HAP-1 (cell line): ENCODE measurements around the gene PTH1R.

Experiments used
- DNase-seq, 2 experiments: peaks; one replicate each; pipeline ENCODE4 v3.0.0-alpha.2; 2016 to 2020; ENCODE audit warnings: low spot score in 2 of 2
- H3K27me3 ChIP-seq: fragments of 250-450 bp; sonication (Bioruptor Pico); 2 replicates; pipeline ENCODE4 v1.5.1; 2020; ENCODE audit warnings: low read depth, mild to moderate bottlenecking, moderate library complexity
- H3K36me3 ChIP-seq: fragments of 250-450 bp; sonication (Bioruptor Pico); replicated peaks from 2 replicates; pipeline ENCODE4 v1.5.1; 2020; ENCODE audit warnings: mild to moderate bottlenecking
- H3K4me1 ChIP-seq: fragments of 250-450 bp; sonication (Bioruptor Pico); 2 replicates; pipeline ENCODE4 v1.5.1; 2020; ENCODE audit warnings: mild to moderate bottlenecking
- H3K4me3 ChIP-seq: fragments of 250-450 bp; sonication (Bioruptor Pico); 2 replicates; pipeline ENCODE4 v1.5.1; 2020; ENCODE audit warnings: mild to moderate bottlenecking, moderate library complexity
- H3K9me3 ChIP-seq: fragments of 250-450 bp; sonication (Bioruptor Pico); 2 replicates; pipeline ENCODE4 v1.5.1; 2020; ENCODE audit warnings: mild to moderate bottlenecking, moderate library complexity
- in situ Hi-C: fragments of 300-500 bp; cut with MboI; formaldehyde crosslinking; loops from 3 replicates; pipeline ENCODE4 v1.14.3; 2020; ENCODE audit warnings: low sequenced_read_pairs, inconsistent platforms, mixed read lengths

Gene PTH1R

GRCh38 chr3:46888705-46889104 is 11.2 kb downstream of the PTH1R start:
- Histone ChIP-seq H3K36me3 (no peaks in the 10 kb centered on the region), H3K4me1 (peaks cover 13% of the 10 kb centered on the region), H3K27me3 (no peaks in the 10 kb centered on the region), H3K4me3 (no peak overlapping the region), H3K9me3 (no peaks in the 10 kb centered on the region)
- in situ Hi-C loops: no loop called here
- no peak for DNase-seq

DNA sequence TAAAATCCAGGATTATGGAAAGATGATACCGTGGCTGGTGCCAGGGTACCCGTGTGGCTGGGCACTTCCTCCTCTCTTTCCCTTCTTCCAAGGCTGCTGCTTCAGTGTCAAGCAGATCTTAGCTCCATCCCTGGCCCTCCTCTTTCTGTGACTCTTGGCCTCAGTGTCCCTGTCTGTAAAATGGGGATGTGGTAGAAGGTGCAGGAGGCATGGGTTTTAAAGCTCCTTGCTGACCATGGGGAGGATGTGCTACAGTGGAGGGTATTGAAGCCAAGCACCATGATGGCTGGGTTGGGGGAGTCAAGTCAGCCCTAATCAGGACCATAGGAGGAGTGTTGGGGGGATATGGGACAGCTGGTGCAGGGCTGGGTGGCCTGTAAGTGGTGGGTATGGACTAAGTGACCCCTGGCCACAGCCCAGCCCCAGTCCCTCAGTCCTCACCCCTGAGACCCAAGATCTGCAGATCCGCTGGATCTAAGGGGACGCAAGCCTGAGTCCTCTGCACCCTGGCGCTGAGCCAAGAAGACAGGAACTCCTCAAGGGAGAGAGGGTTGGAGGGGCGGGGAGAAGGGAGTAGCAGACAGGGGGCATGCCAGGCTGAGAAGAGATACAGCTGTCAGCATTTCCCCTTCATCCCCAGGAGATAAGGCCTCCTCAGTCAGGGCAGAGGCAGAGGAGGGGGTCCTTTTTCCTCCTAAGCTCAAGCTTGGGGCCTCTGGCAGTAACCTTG is 12.0 kb downstream of the PTH1R start:
- H3K9me3 ChIP-seq: no peaks in the 10 kb centered on the region
- H3K36me3 ChIP-seq: no peaks in the 10 kb centered on the region
- in situ Hi-C loops: loop anchor here (10.0 kb wide), 1 partner anchor 405 kb away; no protein-coding TSS in a partner anchor
- H3K4me3 ChIP-seq: no peak overlapping the region
- peak in 1 of 2 experiments; percentile 43 for DNase-seq
- peaks cover 11% of the 10 kb centered on the region for H3K4me1 ChIP-seq
- no peaks in the 10 kb centered on the region for H3K27me3 ChIP-seq

- no peaks in the 10 kb centered on the region for H3K27me3 ChIP-seq
- peaks cover 8% of the 10 kb centered on the region for H3K4me1 ChIP-seq
- no peaks in the 10 kb centered on the region for H3K36me3 ChIP-seq
- no peak overlapping the region for H3K4me3 ChIP-seq
- no peak for DNase-seq
- no peaks in the 10 kb centered on the region for H3K9me3 ChIP-seq
- in situ Hi-C loops: loop anchor here (10.0 kb wide), 1 partner anchor 405 kb away; no protein-coding TSS in a partner anchor
These were observed 12.6 kb downstream of the PTH1R start for GRCh38 chr3:46890132-46890531.

DNA sequence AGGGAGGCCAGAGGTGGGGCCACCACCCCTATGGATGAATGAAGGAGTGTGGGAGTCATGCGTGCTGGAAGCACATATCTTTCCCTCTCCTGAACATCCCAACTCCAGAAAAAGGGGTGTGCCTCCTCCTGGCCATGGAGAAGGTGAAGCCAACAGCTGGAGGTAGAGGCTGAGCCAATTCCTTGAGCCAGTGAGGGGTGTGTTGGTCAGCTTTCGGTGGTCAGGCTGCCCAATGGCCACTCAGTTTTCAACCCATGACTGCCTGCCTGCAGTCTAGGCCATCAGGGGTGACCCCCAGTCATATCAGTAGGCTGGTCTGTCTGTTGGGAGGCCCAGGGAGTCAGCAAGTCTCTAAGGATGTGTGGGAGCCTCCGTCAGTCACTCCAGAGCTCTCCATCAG is 13.6 kb downstream of the PTH1R start:
- no peak for DNase-seq
- in situ Hi-C loops: loop anchor here (10.0 kb wide), 1 partner anchor 406 kb away; no protein-coding TSS in a partner anchor
- no peak overlapping the region for H3K4me3 ChIP-seq
- H3K9me3 ChIP-seq: no peaks in the 10 kb centered on the region
- no peaks in the 10 kb centered on the region for H3K36me3 ChIP-seq
- H3K27me3 ChIP-seq: no peaks in the 10 kb centered on the region
- H3K4me1 ChIP-seq: peaks cover 4% of the 10 kb centered on the region

DNA sequence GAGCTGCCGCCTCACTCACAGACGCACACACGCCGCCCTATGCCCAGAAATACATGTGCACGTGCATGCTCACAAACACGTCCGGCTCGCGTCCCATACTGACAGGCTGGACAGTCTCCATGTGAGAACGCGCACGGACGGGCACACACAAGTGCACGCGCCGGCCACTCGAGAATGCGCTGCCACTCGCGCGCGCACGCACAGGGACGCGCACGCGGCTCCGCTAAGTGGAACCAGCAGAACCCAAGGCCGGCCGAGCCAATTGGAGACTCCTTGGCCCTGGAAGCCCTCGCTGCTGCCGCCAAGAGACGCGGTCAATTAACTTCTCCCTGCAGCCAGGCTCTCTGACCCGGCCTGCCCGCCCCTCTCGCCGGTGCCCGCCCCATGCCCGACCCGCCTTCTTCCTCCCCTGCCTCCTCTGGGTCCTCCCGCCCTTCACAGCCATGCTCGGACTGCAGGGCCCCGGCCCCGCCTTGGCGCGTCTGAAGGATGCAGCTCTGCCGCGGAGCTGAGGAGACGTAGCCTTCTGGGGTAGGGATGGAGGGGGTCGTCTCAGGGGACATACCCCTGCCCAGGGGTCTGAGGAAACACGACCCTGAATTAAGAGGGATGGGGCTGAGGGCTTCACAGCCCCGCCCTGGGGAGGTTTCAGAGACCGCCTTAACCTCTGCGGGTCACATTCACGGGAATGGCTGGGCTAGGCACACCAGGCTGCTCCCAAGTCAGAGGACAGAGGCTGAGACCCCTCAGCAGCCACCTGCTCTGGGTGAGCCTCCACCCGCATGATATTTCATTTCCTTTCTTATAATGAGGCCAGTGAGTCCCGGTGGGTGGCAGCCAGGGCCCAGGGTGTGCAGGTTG is 15.0 kb downstream of the PTH1R start:
- Histone ChIP-seq H3K4me3 (no peak overlapping the region), H3K4me1 (peaks cover 4% of the 10 kb centered on the region), H3K9me3 (no peaks in the 10 kb centered on the region), H3K36me3 (no peaks in the 10 kb centered on the region), H3K27me3 (no peaks in the 10 kb centered on the region)
- DNase-seq: no peak
- in situ Hi-C loops: loop anchor here (10.0 kb wide), 1 partner anchor 408 kb away; no protein-coding TSS in a partner anchor

DNA sequence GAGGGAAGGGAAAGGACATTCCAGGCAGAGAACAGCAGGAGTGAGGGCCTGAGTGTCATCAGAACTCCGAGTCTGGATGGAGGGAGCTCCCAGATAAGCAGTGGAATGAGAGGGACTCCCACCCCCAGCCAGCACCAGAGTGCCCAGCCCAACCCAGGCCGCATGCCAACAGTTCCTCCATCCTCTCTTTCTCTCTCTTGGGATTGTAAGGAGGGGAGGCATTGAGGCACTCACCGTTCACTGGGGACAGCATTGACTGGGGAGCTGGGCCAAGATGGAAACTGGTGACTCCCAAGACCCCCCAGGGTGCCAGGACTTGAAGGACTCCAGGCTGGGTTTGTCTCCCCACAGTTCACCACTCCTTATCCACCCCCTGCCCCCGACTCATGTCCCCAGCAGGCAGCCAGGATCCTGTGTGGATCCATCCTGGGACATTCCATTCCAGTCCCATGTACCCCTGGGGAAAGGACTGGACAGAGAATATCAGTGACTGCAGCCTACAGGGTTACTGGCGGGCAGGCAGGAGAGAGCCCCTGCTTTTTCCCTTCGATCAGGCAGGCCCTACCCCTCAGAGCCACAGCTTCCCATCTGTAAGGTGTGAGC is 15.7 kb downstream of the PTH1R start:
- H3K36me3 ChIP-seq: no peaks in the 10 kb centered on the region
- H3K27me3 ChIP-seq: no peaks in the 10 kb centered on the region
- H3K9me3 ChIP-seq: no peaks in the 10 kb centered on the region
- in situ Hi-C loops: loop anchor here (10.0 kb wide), 1 partner anchor 408 kb away; no protein-coding TSS in a partner anchor
- no peak for DNase-seq
- H3K4me3 ChIP-seq: no peak overlapping the region
- H3K4me1 ChIP-seq: no peaks in the 10 kb centered on the region; the same call in 1 of the 2 replicates

GRCh38 chr3:46893763-46894162 is 16.2 kb downstream of the PTH1R start:
- in situ Hi-C loops: loop anchor here (10.0 kb wide), 1 partner anchor 409 kb away; no protein-coding TSS in a partner anchor
- Histone ChIP-seq H3K4me1 (no peaks in the 10 kb centered on the region), H3K4me3 (no peak overlapping the region), H3K36me3 (no peaks in the 10 kb centered on the region), H3K27me3 (no peaks in the 10 kb centered on the region), H3K9me3 (no peaks in the 10 kb centered on the region)
- DNase-seq: no peak

DNA sequence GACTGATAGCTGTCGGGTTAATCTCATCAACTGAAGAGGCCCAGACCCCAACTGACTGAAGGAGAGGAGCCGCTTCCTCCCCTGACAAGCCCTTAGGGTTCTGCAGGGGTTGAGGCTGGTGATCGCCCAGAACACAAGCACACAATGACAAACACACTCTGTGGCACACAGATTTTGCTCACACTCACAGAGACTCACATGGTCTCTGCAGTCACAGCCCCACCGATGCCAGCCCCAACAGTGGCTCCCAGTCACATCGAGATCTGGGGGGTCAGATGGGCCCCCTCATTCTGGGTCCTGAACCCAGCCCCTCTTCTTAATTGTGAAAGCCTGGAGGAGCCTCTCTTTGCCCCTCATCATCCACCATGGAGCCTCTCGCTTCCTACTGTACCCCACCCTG is 16.7 kb downstream of the PTH1R start:
- Histone ChIP-seq H3K36me3 (no peaks in the 10 kb centered on the region), H3K27me3 (no peaks in the 10 kb centered on the region), H3K4me3 (no peak overlapping the region), H3K9me3 (no peaks in the 10 kb centered on the region), H3K4me1 (no peaks in the 10 kb centered on the region)
- DNase-seq: no peak
- in situ Hi-C loops: loop anchor here (10.0 kb wide), 1 partner anchor 409 kb away; no protein-coding TSS in a partner anchor

- in situ Hi-C loops: loop anchor here (5.0 to 10.0 kb wide), 2 partner anchors 198 to 410 kb away; no protein-coding TSS in a partner anchor
- Histone ChIP-seq H3K36me3 (no peaks in the 10 kb centered on the region), H3K9me3 (no peaks in the 10 kb centered on the region), H3K27me3 (no peaks in the 10 kb centered on the region), H3K4me3 (no peak overlapping the region), H3K4me1 (no peaks in the 10 kb centered on the region)
- DNase-seq: peak in 1 of 2 experiments; percentile 86
These were observed 17.7 kb downstream of the PTH1R start for GRCh38 chr3:46895204-46895660.

GRCh38 chr3:46895761-46896160 is 18.2 kb downstream of the PTH1R start:
- in situ Hi-C loops: loop anchor here (5.0 to 10.0 kb wide), 2 partner anchors 198 to 411 kb away; no protein-coding TSS in a partner anchor
- no peaks in the 10 kb centered on the region for H3K36me3 ChIP-seq
- H3K9me3 ChIP-seq: no peaks in the 10 kb centered on the region
- no peak for DNase-seq
- no peaks in the 10 kb centered on the region for H3K4me1 ChIP-seq
- H3K4me3 ChIP-seq: no peak overlapping the region
- no peaks in the 10 kb centered on the region for H3K27me3 ChIP-seq

DNA sequence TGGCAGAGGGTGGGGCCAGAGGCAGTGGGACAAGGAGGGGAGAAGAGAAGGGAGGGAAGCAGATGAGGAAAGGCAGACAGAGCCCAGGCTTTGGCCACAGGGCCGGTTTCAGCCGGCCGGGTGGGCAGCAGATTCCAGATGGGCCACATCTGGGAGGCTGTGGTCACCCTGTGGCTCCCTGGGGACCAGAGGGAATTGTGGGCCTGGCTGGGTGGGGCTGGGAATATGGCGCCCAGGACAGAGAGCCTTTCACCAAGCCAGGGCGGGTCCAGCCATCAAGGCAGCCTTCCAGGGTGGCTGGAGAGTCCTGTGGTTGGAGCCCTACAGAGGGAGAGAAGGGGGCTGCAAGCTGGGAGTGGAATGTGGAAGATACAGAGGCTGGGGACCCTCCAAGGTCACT is 18.9 kb downstream of the PTH1R start:
- in situ Hi-C loops: loop anchor here (5.0 to 10.0 kb wide), 2 partner anchors 199 to 412 kb away; no protein-coding TSS in a partner anchor
- H3K36me3 ChIP-seq: no peaks in the 10 kb centered on the region
- DNase-seq: no peak
- no peaks in the 10 kb centered on the region for H3K27me3 ChIP-seq
- no peaks in the 10 kb centered on the region for H3K4me1 ChIP-seq
- H3K9me3 ChIP-seq: no peaks in the 10 kb centered on the region
- no peak overlapping the region for H3K4me3 ChIP-seq

DNA sequence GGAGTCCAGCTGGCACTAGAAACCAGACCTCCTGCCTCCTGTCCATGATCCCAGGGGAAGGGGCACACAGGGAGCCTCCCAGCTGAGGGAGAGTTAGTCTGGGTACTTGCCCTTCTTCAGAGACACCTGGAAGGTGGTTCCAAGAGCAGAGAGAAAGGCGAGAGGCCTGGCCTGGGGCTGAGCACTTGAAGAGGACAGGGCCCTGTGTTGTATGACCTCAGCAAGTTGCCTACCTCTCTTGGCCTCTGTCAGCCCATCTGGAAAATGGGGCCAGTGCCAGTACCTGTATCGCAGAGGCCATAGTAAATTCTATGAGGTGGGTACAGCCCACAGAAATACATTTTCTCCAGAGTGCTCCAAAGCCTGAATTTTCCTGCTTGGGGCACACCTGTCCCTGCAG is 19.5 kb downstream of the PTH1R start:
- Histone ChIP-seq H3K9me3 (no peaks in the 10 kb centered on the region), H3K4me1 (no peaks in the 10 kb centered on the region), H3K4me3 (no peak overlapping the region), H3K36me3 (no peaks in the 10 kb centered on the region), H3K27me3 (no peaks in the 10 kb centered on the region)
- no peak for DNase-seq
- in situ Hi-C loops: loop anchor here (5.0 to 10.0 kb wide), 2 partner anchors 200 to 412 kb away; no protein-coding TSS in a partner anchor

GRCh38 chr3:46897829-46898320 is 20.4 kb downstream of the PTH1R start:
- H3K27me3 ChIP-seq: no peaks in the 10 kb centered on the region
- H3K4me1 ChIP-seq: no peaks in the 10 kb centered on the region
- in situ Hi-C loops: loop anchor here (5.0 to 10.0 kb wide), 2 partner anchors 201 to 413 kb away; no protein-coding TSS in a partner anchor
- H3K9me3 ChIP-seq: no peaks in the 10 kb centered on the region
- DNase-seq: no peak
- H3K36me3 ChIP-seq: no peaks in the 10 kb centered on the region
- H3K4me3 ChIP-seq: no peak overlapping the region
